ENCODE data around the gene AKT2.

- no peak for TF ChIP-seq CTCF (IDR thresholded peaks at IDR 0.05; ENCODE audit: low read length)
- TF ChIP-seq EZH2 (optimal IDR thresholded peaks at IDR 0.05; ENCODE audit: low read depth, low read length), result no peak
- no peak for TF ChIP-seq EZH2phosphoT487 (IDR thresholded peaks at IDR 0.05; ENCODE audit: low read length)
Measured at GRCh38 chr19:40213251-40213829, 71.8 kb downstream of the AKT2 start.

Data from MM.1S (cell line).